Sciatic nerve (tissue), 2 donors: ENCODE data around the gene PKD1. TPM values are rescaled to one million over a fixed set of nuclear protein-coding genes. Genes with fewer than 3 reads are reported as not detected.
A peak's percentile ranks its signal among the peaks of the same experiment; 100 is the strongest.

Source experiments
- ATAC-seq: fragments of 200-7000 bp; cut with Tn5 transposase; one replicate; pipeline ENCODE4 v1.9.1; 2020; ENCODE audit warnings: mild to moderate bottlenecking, moderate library complexity
- DNase-seq: peaks from one replicate; pipeline ENCODE4 v3.0.0-alpha.2; 2020; ENCODE audit warnings: low spot score
- intact Hi-C: fragments of 100-400 bp; cut with DNase I; formaldehyde crosslinking; loops from one replicate; pipeline ENCODE4 v1.14.2; 2022
- total RNA-seq: library from RNA; stranded (reverse); fragmentation: NEBNext Ultra II Directional; extraction: Animal tissue kit (Norgen Biotek cat#: 25700); gene quantifications from one replicate; pipeline ENCODE4 v1.2.1, GENCODE V29; 2021
- donor health status: DM: no; HTN: no; CAD: no.
- donor health status: DM: no; HTN: no; CAD: no.

The PKD1 gene
- total RNA-seq, 1 donor from 2014 or later: 159 TPM

DNA sequence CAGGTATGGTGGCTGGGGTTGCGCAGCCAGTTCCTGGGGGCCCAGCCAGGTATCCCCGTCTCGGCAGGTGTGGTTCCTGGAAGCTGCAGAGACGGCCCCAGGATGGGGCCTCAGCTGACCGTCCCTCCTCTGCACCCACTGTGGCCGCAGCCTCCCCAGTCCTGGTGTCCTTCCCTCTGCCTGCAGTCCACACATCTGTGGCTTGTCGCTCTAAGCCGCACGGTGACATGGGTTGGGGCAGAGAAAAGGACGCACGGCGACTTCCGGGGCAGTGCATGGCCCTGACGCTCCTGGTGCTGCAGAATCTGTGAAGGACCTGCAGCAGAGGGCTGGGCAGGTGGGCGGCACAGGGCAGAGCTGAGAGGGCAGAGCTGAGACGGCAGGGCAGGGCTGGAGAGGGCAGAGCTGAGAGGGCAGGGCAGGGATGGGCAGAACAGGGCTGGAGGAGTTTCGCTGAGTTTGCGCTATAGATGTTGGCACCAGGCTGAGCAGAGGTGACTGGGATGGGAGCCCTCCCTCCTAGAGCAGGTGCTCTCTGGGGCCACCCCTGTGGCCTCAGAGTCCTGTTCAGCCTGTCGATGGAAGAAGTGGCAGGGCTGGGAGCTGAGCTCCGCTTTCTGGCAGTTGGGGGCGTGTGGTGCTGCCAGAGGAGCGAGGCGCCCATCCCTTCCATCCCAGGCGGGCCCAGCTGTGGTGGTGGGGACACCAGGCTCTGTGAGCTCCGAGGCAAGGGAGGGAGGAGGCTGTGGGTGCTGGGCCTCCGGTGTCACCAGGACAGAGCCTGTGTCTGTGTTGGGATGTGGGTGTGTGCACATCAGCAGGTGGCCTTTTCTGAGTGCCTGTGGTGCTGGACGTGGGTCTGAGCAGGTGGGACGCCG is 64.9 kb downstream of the PKD1 start:
- intact Hi-C loops: no loop called here
- ATAC-seq (no peak), DNase-seq (no peak)

DNA sequence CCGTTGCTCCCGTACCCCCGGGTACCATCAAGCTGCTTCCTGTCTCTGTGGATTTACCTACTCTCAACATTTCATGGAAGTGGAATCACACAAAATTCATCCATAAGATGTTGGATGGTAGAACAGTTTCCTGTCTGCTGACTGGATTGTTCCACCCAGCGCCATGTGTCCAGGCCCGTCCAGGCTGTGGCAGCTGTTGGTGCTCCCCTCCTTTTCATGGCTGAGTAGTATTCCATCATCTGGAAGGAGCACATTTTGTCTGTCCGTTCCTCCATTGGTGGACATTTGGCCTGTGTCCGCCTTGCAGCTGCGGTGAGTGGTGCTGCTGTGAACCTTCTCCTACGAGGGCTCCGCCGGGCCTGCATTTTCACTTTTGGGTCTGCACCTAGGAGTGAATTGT is 69.6 kb downstream of the PKD1 start:
- DNase-seq: no peak
- intact Hi-C loops: no loop called here
- no peak for ATAC-seq

DNA sequence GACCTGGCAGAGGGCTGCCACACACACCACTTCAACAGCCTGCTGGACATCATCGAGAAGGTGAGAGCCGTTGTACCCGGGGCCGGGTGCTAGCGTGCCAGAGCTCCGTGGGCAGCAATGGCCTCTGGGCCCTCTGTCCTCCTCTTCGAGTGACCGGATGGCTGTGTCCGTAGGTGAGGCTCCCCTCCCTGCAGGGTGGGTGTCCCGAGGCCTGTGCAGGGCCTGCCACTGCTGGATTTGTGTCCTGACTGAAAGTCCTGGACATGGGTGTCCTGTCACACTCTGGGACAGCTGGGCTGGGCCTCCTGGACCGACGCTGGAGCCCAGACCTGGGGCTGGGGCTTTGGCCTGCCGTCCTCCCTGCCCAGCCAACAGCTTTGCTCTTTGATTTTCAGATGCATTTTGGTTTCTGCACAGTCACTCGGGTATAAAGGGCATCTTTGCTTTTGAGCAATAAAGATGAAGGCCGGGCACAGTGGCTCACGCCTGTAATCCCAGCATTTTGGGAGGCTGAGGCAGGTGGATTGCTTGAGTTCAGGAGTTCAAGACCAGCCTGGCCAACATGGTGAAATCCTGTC is 71.2 kb downstream of the PKD1 start:
- DNase-seq (no peak), ATAC-seq (no peak)
- intact Hi-C loops: no loop called here

DNA sequence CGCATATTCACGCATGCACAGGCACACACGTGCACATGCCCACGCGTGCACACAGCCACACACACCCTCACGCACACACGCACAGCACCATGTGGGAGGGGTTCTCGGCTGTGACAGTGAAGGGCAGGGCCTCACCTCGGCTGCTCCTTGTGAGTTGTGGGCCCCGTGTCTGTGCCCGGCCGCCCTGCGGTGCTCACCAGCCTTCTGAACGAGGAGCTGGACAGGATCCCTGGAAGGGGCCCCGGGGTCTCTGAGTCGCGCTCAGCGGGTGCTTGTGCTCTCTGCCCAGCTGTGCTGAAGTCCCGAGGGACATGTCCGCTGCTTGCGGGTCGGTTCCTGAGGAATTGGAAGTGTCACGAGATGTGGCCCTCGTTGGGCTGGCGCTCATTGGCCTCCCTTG is 71.8 kb downstream of the PKD1 start:
- intact Hi-C loops: no loop called here
- no peak for DNase-seq
- no peak for ATAC-seq

DNA sequence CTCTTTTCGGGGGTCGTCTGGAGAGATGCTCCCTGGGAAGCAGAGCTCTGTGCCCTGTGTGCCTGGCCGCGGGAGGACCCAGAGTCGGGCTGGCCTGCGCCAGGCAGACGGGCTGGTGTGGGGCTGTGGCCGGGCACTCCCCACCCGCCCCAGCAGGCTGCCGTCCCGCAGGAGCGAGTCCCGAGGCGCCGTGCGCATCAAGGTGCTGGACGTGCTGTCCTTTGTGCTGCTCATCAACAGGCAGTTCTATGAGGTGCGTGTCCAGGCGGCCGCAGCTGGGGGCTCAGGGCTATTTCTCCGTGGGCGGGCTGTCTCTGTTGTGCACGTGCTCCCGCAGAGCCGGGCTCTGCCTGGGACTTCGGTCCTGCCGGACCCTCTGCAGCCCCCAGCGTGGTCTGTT is 72.9 kb downstream of the PKD1 start:
- intact Hi-C loops: no loop called here
- ATAC-seq (no peak), DNase-seq (no peak)

DNA sequence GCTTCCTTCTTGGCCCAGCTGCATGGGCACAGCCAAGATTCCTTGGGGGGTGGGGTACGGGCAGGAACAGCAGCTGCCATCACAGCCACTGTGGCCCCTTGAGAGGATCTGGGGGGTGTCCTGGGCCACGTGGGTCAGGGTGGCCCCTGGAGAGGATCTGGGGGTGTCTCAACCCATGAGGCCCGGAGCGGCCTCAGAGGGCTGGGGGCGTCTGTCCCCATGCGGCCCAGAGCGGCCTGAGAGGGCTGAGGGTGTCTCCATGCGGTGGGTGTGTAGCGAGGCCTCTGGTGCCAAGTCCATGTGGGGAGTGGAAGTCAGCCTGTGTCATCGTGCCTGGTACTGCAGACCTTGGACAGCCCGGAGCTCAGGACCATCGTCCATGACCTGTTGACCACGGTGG is 74.2 kb downstream of the PKD1 start:
- ATAC-seq (no peak), DNase-seq (no peak)
- intact Hi-C loops: no loop called here

DNA sequence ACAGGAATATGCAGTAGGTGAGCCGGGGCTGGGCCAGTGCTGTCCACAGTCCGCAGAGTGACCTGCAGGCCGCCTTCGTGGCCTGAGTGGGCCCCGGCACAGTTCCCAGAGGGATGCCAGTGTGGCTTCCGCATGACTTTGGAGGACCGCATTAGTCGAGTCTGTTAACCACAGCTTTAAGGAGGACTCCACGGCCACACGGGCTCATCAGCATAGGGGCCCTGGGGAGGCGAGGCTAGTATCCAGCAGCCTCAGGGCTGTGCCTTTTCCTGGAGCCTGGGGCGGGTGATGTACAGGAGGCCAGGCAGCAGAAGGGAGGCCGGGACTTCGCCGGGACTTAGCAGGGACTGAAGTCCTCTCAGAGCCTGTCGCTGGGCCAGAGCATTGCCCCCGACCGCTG is 74.7 kb downstream of the PKD1 start:
- ATAC-seq (no peak), DNase-seq (no peak)
- intact Hi-C loops: no loop called here

DNA sequence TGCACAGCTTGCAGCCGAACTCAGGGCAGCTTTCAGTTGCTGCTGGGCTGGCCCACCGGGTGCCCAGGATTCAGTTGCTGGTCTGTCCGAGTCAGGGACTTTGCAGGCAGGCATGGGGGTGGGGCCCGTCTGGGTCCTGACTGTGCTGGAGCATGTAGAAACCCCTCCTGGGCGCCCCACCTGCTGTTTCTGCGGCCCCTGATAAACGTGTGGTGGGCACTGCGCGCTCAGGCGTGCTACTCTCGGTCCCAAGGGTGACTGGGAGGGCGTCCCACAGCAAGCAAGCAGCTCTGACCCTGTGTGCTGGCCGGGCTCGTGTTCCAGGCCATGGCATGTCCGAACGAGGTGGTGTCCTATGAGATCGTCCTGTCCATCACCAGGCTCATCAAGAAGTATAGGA is 75.4 kb downstream of the PKD1 start:
- no peak for DNase-seq
- intact Hi-C loops: no loop called here
- ATAC-seq: no peak

DNA sequence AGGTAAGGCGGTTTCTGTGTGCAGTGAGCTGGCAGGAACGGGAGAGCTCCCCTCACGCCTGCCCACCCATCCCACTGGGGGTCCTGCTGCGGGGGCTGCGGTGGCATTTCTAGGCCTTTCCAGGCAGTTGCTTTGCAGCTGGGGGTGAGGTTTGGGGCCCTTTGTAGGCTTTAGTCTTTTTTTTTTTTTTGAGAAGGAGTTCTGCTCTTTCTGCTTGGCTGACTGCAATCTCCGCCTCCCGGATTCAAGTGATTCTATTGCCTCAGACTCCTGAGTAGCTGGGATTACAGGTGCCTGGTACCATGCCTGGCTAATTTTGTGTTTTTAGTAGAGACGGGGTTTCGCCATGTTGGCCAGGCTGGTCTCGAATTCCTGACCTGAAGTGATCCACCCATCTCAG is 76.8 kb downstream of the PKD1 start:
- ATAC-seq: no peak
- intact Hi-C loops: no loop called here
- no peak for DNase-seq

DNA sequence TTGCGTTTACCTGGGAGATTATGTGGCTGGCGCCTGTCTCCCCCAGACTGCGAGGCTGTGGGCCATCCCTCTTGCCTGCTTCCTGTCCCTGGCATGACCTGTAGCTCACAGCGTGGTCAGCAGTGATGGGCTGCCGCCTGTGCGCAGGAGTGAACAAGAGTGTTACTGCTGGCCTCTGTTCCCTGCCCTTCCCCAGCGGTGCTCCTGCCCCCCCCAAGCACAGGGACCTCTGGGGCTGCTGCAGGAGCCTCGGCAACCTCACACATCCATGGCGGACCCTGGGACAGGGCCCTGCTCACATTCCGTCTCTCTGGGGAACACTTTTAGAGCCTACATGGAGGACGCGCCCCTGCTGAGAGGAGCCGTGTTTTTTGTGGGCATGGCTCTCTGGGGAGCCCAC is 77.3 kb downstream of the PKD1 start:
- intact Hi-C loops: no loop called here
- no peak for DNase-seq
- no peak for ATAC-seq

DNA sequence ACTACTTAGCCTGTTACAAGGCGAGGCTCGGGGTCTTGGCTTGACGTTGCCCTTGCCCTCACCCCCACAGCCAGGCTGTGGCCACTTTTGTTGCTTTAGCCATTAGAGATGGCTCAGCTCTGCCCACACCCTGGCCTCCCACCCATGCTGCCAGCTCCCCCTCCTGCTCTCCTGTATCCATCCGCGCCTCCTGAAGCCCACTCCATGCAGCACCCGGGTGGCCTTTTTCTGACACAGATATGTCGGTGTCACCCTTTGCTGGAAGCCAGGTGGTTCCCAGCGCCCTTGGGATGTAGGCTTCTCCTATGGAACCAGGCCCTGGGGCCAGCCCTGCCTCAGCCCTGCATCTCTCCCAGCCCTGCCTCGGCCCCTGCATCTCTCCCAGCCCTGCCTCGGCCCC is 78.3 kb downstream of the PKD1 start:
- intact Hi-C loops: no loop called here
- DNase-seq: no peak
- no peak for ATAC-seq

DNA sequence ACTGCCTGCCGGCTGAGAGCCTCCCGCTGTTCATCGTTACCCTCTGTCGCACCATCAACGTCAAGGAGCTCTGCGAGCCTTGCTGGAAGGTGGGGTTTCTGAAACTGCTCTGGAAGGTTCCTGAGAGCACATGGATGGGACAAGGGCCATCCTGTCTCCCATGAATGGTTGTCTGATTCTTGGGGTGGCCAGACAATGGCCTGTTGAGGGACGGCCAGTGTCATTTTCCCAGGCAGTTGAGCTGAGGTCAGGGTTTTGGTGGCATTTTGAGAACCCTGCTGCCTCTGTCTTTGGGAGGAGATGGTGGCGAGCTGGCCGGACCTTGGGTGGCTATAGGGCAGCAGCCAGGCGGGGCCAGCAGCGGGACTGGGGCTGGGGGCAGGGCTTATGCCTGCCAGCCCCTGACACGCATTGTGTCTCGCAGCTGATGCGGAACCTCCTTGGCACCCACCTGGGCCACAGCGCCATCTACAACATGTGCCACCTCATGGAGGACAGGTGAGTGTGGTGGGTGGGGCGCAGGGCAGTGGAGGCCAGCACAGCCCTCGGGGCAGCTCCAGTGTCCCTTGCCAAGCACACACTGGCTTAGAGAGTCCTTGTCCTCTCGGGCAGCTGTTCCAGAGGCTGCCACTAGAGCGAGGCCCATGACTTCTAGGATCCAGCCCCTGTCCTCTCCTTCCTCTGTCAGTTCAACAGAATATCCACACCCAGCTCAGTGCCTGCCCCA is 78.9 kb downstream of the PKD1 start:
- DNase-seq (no peak), ATAC-seq (peak; percentile 19)
- intact Hi-C loops: no loop called here

DNA sequence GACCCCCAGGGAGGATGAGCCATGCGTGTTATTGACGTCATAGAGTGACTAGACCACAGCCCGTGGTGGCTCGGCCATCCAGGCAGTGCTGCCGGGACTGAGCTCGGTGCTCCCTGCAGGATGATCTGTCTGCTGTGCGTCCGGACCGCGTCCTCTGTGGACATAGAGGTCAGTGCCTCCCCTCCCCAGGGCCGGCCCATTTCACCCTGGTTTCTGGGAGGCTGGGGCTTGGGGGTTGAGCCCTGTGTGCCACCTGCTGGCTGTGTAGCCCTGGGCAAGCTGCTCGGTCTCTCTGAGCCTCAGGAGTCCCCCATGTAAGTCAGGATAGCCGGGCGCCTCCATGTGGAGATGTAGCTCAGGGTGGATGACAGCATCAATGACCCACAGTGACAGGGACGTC is 79.6 kb downstream of the PKD1 start:
- intact Hi-C loops: no loop called here
- DNase-seq: no peak
- ATAC-seq: peak; percentile 51

DNA sequence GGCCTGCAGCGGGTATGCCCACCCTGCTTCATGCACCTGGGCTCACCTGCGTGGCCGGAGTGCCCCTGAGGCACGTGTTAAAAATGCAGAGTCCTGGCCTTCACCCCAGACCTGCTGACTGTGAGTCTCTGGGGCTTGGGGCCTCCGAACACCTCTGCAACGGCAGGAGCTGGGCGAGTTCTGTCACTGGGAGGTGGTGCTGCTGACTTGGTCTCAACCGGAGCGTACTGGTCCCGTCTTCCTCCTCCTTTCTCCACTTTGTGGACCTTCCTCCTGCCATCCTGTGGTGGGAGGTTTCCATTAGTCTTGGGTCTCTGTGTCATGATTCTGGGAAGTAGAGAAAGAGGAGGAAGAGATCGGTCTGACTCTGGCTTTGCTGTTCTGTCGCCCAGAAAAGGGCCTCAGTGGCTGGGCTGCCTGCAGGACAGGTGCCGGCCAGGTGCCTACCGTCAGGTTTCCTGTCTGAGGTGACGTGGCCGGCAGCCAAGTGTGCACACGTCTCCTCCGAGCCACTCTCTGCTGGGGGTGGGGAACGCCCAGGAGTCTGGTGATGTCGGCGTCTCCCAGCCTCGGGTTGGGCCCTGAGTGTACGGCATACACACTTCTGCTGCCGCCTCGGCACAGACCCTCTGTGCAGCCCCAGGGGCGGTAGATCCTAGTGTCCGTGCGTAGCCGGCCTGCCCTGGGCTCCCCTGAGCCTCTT is 81.0 kb downstream of the PKD1 start:
- intact Hi-C loops: no loop called here
- no peak for DNase-seq
- ATAC-seq: no peak

DNA sequence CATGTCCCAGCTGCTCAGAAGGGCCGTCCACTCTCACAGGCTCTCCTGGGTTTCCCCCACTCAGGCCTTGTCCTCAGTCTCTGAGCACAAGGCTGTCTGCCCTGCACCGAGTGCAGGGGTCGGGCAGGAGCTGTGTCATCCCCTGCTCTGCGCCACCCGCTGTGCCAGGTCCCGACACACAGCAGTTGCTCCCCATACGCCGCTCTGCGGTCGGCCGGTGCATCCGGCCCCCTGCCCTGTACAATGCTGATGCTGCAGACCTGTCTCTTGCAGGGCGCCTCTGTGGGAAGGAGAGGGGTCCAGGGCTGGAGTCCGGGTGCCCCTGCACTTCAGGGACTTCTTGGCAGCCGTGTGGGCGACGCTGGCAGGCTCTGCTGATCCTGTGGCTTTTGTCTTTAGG is 81.8 kb downstream of the PKD1 start:
- no peak for DNase-seq
- no peak for ATAC-seq
- intact Hi-C loops: no loop called here

DNA sequence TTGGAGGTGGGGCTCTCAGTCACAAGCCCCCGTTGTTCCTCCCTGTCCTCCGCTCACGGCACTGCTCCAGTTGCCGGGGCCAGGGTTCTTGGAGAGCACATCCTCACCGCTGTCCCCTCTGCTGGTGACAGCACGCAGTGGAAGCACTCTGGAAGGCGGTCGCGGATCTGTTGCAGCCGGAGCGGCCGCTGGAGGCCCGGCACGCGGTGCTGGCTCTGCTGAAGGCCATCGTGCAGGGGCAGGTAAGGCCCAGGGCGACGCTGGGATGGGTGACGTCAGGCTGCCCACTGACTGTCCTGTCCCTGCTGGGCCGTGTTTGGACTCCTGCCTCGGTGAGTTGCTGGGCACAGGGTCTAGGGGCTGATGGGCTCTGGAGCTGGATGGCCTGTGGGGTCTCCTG is 82.5 kb downstream of the PKD1 start:
- ATAC-seq (no peak), DNase-seq (no peak)
- intact Hi-C loops: no loop called here

DNA sequence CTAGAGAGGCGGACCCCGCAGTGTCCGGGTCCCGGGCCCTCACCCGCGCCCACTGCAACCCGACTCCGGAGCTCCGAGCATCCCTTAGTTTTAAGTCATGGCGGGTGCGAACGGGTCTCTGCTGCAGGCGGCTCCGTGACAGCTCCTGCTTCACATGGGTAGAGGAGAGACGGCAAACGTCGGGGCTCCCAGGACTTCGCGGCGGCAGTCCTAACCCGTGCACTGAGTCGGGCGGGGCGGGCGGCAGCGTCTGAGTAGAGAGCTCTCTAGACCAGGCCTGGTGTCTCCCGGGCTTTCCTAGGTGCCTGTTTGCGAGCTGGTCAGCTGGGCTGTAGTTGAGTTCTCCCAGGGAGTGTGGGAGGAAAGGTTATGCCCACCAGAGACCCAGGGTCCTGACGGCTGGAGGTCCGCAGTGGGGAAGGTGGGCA is 87.6 kb downstream of the PKD1 start:
- DNase-seq: no peak
- intact Hi-C loops: no loop called here
- peak; percentile 1 for ATAC-seq

DNA sequence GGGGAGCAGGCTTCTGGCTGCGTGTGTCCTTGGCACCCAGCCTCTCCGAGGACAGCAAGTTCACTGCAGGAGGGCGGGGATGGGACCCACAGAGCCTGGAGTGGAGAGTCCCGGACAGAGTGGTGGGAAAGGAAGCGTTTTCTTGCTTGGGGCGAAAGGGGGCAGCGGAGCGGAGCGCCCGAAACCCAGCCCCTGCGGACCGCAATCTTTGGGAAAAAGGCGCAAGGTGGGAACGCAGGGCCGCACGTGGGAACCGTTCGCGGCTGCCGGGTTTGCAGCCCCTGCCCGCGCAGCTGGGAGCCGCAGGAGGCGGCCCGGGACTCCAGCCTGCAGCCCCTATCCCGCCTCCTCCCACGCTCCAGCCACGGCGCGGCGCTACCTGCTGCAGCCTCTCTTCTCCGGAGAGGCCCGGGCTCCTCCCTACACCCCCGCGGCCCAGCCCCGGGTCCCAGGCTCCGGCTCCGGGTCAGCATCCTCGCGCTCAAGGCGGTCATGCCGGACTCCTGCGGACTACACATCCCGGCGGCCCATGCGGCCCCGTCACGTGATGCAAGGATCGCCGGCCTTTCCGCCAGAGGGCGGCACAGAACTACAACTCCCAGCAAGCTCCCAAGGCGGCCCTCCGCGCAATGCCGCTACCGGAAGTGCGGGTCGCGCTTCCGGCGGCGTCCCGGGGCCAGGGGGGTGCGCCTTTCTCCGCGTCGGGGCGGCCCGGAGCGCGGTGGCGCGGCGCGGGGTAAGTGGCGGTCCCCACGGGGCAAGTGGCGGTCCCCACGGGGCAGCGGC is 88.2 kb downstream of the PKD1 start, which contains the start of the genes NTHL1 and TSC2:
Gene NTHL1, minus strand, starts transcription at position 505 of the 786 bp plus-strand sequence. Its CDS starts 11 bp downstream, at position 494.
Gene TSC2, plus strand, starts transcription at position 656 of the 786 bp plus-strand sequence. CDS start 631 bp downstream, outside the sequence.
- DNase-seq (peak; percentile 98), ATAC-seq (peak; percentile 97)
- intact Hi-C loops: no loop called here

DNA sequence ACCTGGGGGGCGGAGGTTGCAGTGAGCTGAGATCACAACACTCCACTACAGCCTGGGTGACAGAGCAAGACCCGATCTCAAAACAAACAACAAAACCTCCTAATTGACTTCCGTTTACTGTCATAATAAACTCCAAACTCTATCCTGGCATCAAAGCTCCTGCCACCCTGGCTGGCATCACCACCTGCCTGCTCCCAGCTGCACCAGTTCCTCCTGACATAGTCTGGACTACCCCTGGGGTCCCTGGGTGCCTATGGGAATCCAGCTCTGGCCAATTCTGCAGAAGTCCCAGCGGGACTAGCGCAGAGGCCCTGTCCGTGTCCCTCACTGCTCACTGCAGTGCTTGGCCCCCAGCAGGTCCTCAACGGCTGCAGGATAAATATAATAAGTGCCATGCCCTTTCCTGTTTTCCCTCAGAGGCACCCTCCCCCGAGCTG is 88.8 kb downstream of the PKD1 start:
- intact Hi-C loops: no loop called here
- DNase-seq (no peak), ATAC-seq (no peak)
